Prostate gland (tissue), 2 donors: ENCODE results near the gene TRMU.

Source experiments
- CTCF ChIP-seq, 4 experiments: fragments of 200-600 bp in 2 of 4; fragments of 450-650 bp in 2 of 4; sonication (generic) in 2 of 4; IDR thresholded peaks; 1 replicate in 3 of 4; 2 replicates in 1 of 4; pipeline ENCODE4 v1.5.1; 2016 to 2019; ENCODE audit warnings: antibody characterized with exemption in 4 of 4, mild to moderate bottlenecking in 2 of 4, moderate library complexity in 2 of 4
- POLR2A ChIP-seq: fragments of 450-650 bp; IDR thresholded peaks from one replicate; pipeline ENCODE4 v1.6.1; 2016; ENCODE audit warnings: antibody characterized with exemption, mild to moderate bottlenecking
- POLR2AphosphoS5 ChIP-seq: sonication (generic); formaldehyde crosslinking; IDR thresholded peaks from one replicate; pipeline ENCODE4 v1.6.1; 2017; ENCODE audit warnings: antibody characterized with exemption

- TF ChIP-seq CTCF (IDR thresholded peaks at IDR 0.05) = no peak
- no peak for TF ChIP-seq POLR2A
- TF ChIP-seq POLR2AphosphoS5 = no peak
Measured at GRCh38 chr22:46376908-46377524, 41.5 kb downstream of the TRMU start.
